Measurements from ENCODE around the gene PELI1. TPM values are rescaled to one million over a fixed set of nuclear protein-coding genes. Genes with fewer than 3 reads are reported as not detected.

PELI1 gene
- polyA plus RNA-seq, 1 experiment: 2.0 TPM

GRCh38 chr2:64114912-64115277, 29.3 kb downstream of the PELI1 start:
- POLR2A ChIA-PET: no interaction called here

GRCh38 chr2:64114063-64114911, 29.9 kb downstream of the PELI1 start:
- ChIA-PET CTCF (no interaction called here), POLR2A (no interaction called here)
- Histone ChIP-seq H3K36me3 (ENCODE audit: control insufficient read depth, insufficient read depth, low read length) (no peaks in the 10 kb centered on the region), H3K27me3 (ENCODE audit: control insufficient read depth, insufficient read depth, low read length) (no peaks in the 10 kb centered on the region), H3K4me3 (ENCODE audit: low read depth, low read length) (no peak overlapping the region)
- TF ChIP-seq CTCF (IDR thresholded peaks at IDR 0.05; ENCODE audit: insufficient read depth, low read depth, low read length): no peak
- DNase-seq (ENCODE audit: low read depth): peak; percentile 40

More at GRCh38 chr2:64114912-64115277, 29.3 kb downstream of the PELI1 start:
- Histone ChIP-seq H3K27me3 (ENCODE audit: control insufficient read depth, insufficient read depth, low read length) (no peaks in the 10 kb centered on the region), H3K4me3 (ENCODE audit: low read depth, low read length) (no peak overlapping the region), H3K36me3 (ENCODE audit: control insufficient read depth, insufficient read depth, low read length) (no peaks in the 10 kb centered on the region)
- no peak for DNase-seq (ENCODE audit: low read depth)
- CTCF ChIA-PET: no interaction called here
- TF ChIP-seq CTCF (IDR thresholded peaks at IDR 0.05; ENCODE audit: insufficient read depth, low read depth, low read length): no peak

GRCh38 chr2:64112016-64112415, 32.2 kb downstream of the PELI1 start:
- CTCF ChIA-PET: interaction anchor here (0.8 kb wide), 2 partner anchors 10 to 92 kb away, joined by 3 read pairs; no protein-coding TSS in a partner anchor
- no peak for DNase-seq (ENCODE audit: low read depth)
- H3K4me3 ChIP-seq (ENCODE audit: low read depth, low read length): no peak overlapping the region
- no peak for TF ChIP-seq CTCF (IDR thresholded peaks at IDR 0.05; ENCODE audit: insufficient read depth, low read depth, low read length)
- H3K36me3 ChIP-seq (ENCODE audit: control insufficient read depth, insufficient read depth, low read length): no peaks in the 10 kb centered on the region
- H3K27me3 ChIP-seq (ENCODE audit: control insufficient read depth, insufficient read depth, low read length): no peaks in the 10 kb centered on the region
- POLR2A ChIA-PET: interaction anchor here (0.7 kb wide), 1 partner anchor 11 kb away, joined by 7 read pairs; no protein-coding TSS in a partner anchor

- CTCF ChIA-PET: interaction anchor here (0.8 kb wide), 2 partner anchors 11 to 92 kb away, joined by 3 read pairs; no protein-coding TSS in a partner anchor
- POLR2A ChIA-PET: interaction anchor here (0.7 kb wide), 1 partner anchor 10 kb away, joined by 7 read pairs; no protein-coding TSS in a partner anchor
- Histone ChIP-seq H3K36me3 (ENCODE audit: control insufficient read depth, insufficient read depth, low read length) (no peaks in the 10 kb centered on the region), H3K27me3 (ENCODE audit: control insufficient read depth, insufficient read depth, low read length) (no peaks in the 10 kb centered on the region), H3K4me3 (ENCODE audit: low read depth, low read length) (no peak overlapping the region)
- no peak for DNase-seq (ENCODE audit: low read depth)
- no peak for TF ChIP-seq CTCF (IDR thresholded peaks at IDR 0.05; ENCODE audit: insufficient read depth, low read depth, low read length)
Measured at GRCh38 chr2:64111426-64111825, 32.8 kb downstream of the PELI1 start.

- no peaks in the 10 kb centered on the region for H3K36me3 ChIP-seq (ENCODE audit: control insufficient read depth, insufficient read depth, low read length)
- no peak for TF ChIP-seq CTCF (IDR thresholded peaks at IDR 0.05; ENCODE audit: insufficient read depth, low read depth, low read length)
- ChIA-PET CTCF (interaction anchor here (0.6 kb wide), 1 partner anchor 406 kb away, joined by 3 read pairs; no protein-coding TSS in a partner anchor), POLR2A (interaction anchor here (0.6 kb wide), 1 partner anchor 1119 kb away, joined by 3 read pairs; the partner anchor contains the start of gene ACTR2)
- DNase-seq (ENCODE audit: low read depth): no peak
- H3K27me3 ChIP-seq (ENCODE audit: control insufficient read depth, insufficient read depth, low read length): no peaks in the 10 kb centered on the region
- H3K4me3 ChIP-seq (ENCODE audit: low read depth, low read length): no peak overlapping the region
Measured at GRCh38 chr2:64108666-64109241, 35.5 kb downstream of the PELI1 start.
